Tibial artery (tissue), 4 donors: ENCODE data around the gene MAP3K8.

Experiments
- DNase-seq, 2 donors: peaks; one replicate each; pipeline ENCODE4 v3.0.0-alpha.2; 2019
- H3K27ac ChIP-seq, 2 donors: fragments of 200-600 bp; sonication (generic) in 1 of 2; 1 replicate in 1 of 2; 2 replicates in 1 of 2; pipeline ENCODE4 v1.5.1; 2018 to 2019; ENCODE audit warnings: mild to moderate bottlenecking in 1 of 2
- H3K27me3 ChIP-seq, 2 donors: fragments of 200-600 bp; sonication (generic) in 1 of 2; one replicate each; pipeline versions ENCODE4 v1.5.1 to v1.6.0; 2016 to 2019
- H3K36me3 ChIP-seq, 3 donors: fragments of 200-600 bp; sonication (generic) in 2 of 3; one replicate each; pipeline ENCODE4 v1.5.1; 2016 to 2019; ENCODE audit warnings: mild to moderate bottlenecking in 2 of 3
- H3K4me1 ChIP-seq, 4 donors: fragments of 200-600 bp; sonication (generic) in 2 of 4; 1 replicate in 3 of 4; 2 replicates in 1 of 4; pipeline ENCODE4 v1.5.1; 2016 to 2019
- H3K4me3 ChIP-seq, 2 donors: fragments of 200-600 bp; sonication (generic) in 1 of 2; 1 replicate in 1 of 2; 2 replicates in 1 of 2; pipeline ENCODE4 v1.5.1; 2018 to 2019; ENCODE audit warnings: mild to moderate bottlenecking in 2 of 2
- H3K9me3 ChIP-seq, 3 donors: fragments of 200-600 bp; sonication (generic) in 1 of 3; one replicate each; pipeline ENCODE4 v1.5.1; 2016 to 2019
- CTCF ChIP-seq, 2 experiments: fragments of 200-600 bp in 1 of 2; fragments of 450-650 bp in 1 of 2; IDR thresholded peaks; one replicate each; pipeline ENCODE4 v1.5.1; 2017 to 2019; ENCODE audit warnings: antibody characterized with exemption in 2 of 2, mild to moderate bottlenecking in 1 of 2, moderate library complexity in 1 of 2
- intact Hi-C: fragments of 100-400 bp; cut with DNase I; formaldehyde crosslinking; loops from one replicate; pipeline ENCODE4 v1.15.0; 2023; ENCODE audit warnings: low total_unique reads

MAP3K8 gene

DNA sequence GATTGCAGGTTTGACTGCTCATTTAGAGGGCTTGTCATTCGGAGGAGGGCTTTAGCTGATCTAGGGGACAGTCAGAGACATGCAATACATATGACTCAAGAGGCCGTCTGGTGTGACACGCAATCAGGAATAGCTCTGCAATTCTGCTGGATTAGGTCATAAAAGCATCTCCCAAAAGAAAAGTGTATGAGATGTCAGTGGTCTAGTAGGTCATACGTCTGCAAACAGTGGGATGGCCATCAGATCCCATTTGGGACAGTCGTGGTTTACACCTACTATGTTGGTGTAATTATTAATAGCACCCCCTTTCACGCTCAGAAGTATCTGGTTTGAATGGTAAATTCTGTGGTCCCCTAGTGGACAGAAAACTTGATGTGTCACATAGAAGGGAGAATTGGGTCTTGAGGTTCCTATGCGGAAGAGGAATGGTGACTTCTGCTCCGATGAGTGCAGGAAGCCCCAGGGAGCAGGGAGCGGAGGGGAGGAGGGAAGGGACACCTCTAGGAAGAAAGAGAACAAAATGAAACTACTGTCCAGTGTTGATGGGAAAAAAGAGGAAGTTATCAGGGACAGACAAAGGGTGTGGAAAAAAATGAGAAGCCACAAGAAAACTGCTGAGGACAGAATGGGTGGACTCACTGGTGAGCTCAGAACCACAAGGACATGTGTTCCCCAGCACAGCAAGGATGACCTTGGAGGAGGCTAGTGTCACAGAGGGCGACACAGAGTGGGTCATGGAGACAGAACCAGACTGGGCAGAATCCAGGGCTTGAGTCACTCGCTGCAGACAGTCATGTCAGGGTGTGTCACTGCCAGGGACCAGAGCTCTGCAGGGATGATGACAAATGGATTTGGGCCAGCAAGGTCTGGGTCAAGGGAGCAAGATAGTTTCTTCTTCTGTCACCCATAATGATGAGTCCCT, 59.9 kb downstream of the MAP3K8 start:
- Histone ChIP-seq H3K9me3 (no peaks in the 10 kb centered on the region), H3K36me3 (no peaks in the 10 kb centered on the region), H3K4me1 (no peaks in the 10 kb centered on the region), H3K4me3 (no peak overlapping the region), H3K27ac (no peak overlapping the region), H3K27me3 (no peaks in the 10 kb centered on the region)
- no peak for TF ChIP-seq CTCF (IDR thresholded peaks at IDR 0.05)
- peak; percentile 70 to 78 for DNase-seq
- intact Hi-C loops = no loop called here

DNA sequence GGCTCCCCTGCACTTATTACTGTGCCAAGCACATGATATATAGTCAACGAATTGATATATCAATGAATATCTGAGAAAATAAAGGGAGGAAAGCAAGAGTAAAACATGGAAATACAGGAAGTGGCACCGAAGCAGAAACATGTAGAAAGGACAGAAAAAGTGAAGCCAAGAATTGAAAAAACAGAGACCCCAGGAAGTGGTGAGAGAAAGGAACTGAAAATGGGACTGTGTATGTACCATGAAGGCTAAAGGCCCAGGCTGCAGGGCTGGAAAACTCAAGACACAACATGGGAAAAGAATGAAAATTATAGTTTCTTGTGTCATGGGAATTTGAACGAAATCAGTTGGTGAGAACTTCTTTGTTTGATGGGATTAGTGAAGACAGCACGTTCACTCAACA, 60.6 kb downstream of the MAP3K8 start:
- Histone ChIP-seq H3K36me3 (no peaks in the 10 kb centered on the region), H3K9me3 (no peaks in the 10 kb centered on the region), H3K4me1 (no peaks in the 10 kb centered on the region), H3K4me3 (no peak overlapping the region), H3K27me3 (no peaks in the 10 kb centered on the region), H3K27ac (no peak overlapping the region)
- DNase-seq = no peak
- intact Hi-C loops = no loop called here
- no peak for TF ChIP-seq CTCF (IDR thresholded peaks at IDR 0.05)

- Histone ChIP-seq H3K27ac (no peak overlapping the region), H3K27me3 (no peaks in the 10 kb centered on the region), H3K36me3 (no peaks in the 10 kb centered on the region), H3K9me3 (no peaks in the 10 kb centered on the region), H3K4me1 (no peaks in the 10 kb centered on the region), H3K4me3 (no peak overlapping the region)
- DNase-seq = no peak
- intact Hi-C loops = no loop called here
- TF ChIP-seq CTCF (IDR thresholded peaks at IDR 0.05) = no peak
These were observed 61.7 kb downstream of the MAP3K8 start for GRCh38 chr10:30495687-30496086.

DNA sequence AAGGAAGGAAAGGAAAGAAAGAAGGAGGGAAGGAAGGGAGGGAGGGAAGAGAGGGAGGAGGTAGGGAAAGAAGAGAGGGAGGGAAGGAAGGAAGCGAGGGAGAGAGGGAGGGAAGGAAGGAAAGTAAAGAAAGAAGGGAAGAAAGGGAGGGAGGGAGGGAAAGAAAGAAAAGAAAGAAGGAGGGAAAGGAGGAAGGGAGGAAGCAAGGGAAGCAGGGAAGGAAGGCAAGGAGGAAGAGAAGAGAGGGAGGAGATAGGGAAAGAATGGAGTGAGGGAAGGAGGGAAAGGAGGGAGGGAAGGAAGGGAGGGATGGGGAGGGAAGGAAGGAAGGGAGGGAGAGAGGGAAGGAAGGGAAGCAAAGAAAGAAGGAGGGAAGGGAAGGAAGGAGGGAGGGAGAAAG, 65.8 kb downstream of the MAP3K8 start:
- no peaks in the 10 kb centered on the region for H3K9me3 ChIP-seq
- no peak overlapping the region for H3K4me3 ChIP-seq
- no peaks in the 10 kb centered on the region for H3K27me3 ChIP-seq
- no peak for TF ChIP-seq CTCF (IDR thresholded peaks at IDR 0.05)
- H3K27ac ChIP-seq = no peak overlapping the region
- no peaks in the 10 kb centered on the region for H3K36me3 ChIP-seq
- intact Hi-C loops = no loop called here
- no peak for DNase-seq
- no peaks in the 10 kb centered on the region for H3K4me1 ChIP-seq

DNA sequence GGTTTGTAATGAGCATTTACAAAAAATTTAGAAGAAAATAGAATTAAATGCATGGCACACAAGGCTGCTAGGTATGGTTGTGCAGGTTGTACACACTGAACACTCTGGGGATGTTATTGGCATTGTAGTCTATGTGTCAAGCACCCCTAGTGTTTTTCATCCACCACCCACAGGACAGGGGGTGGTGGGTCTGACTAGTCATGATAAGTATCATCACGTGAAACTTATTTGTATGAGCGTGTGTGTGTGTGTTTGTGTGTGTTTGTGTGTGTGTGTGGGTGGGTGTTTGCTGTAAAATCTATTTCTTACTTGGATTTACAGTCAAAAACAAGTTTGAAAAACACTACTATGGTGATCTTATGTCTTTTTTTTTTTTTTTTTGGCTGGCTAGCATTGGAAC, 66.5 kb downstream of the MAP3K8 start:
- intact Hi-C loops = no loop called here
- Histone ChIP-seq H3K4me3 (no peak overlapping the region), H3K9me3 (no peaks in the 10 kb centered on the region), H3K27me3 (no peaks in the 10 kb centered on the region), H3K36me3 (no peaks in the 10 kb centered on the region), H3K4me1 (no peaks in the 10 kb centered on the region), H3K27ac (no peak overlapping the region)
- no peak for DNase-seq
- no peak for TF ChIP-seq CTCF (IDR thresholded peaks at IDR 0.05)
